A204.1 (cell line): ENCODE measurements around the gene SOCS3.

Experiments
- FAIRE-seq: peaks from 2 replicates; lab custom pipeline; 2012; peaks lifted over from hg19 to GRCh38; lab: Jason Lieb, UNC

SOCS3 gene

GRCh38 chr17:78306913-78307312, 53.0 kb downstream of the SOCS3 start:
- no peak for FAIRE-seq
